Panc1 (cell line): Measurements from ENCODE around the gene TMUB1. TPM values are rescaled to one million over a fixed set of nuclear protein-coding genes. Genes with fewer than 3 reads are reported as not detected.

Experiments
- ATAC-seq: fragments of 200-7000 bp; cut with Tn5 transposase; 2 replicates; pipeline ENCODE4 v1.9.1; 2020; ENCODE audit warnings: mild to moderate bottlenecking, moderate library complexity
- BruUV-seq: library from RNA; stranded (reverse); fragments of 400-500 nt; replicated peaks from 2 replicates; lab custom pipeline; 2021; lab: Mats Ljungman, UMichigan
- CTCF ChIA-PET: fragments of 300-600 bp; sonication (Branson Sonifier 250); formaldehyde crosslinking; loops from one replicate; lab custom pipeline; 2022; ENCODE audit warnings: antibody characterized with exemption; lab: Charles Lee
- POLR2A ChIA-PET: fragments of 300-600 bp; sonication (Branson Sonifier 250); formaldehyde crosslinking; loops from one replicate; lab custom pipeline; 2022; ENCODE audit warnings: antibody characterized with exemption; lab: Charles Lee
- DNase-seq: peaks from one replicate; pipeline ENCODE4 v3.0.0-alpha.2; 2010; ENCODE audit warnings: low read depth, low spot score
- H3K27ac ChIP-seq: 2 replicates; pipeline ENCODE4 v1.5.1; 2011; ENCODE audit warnings: mild to moderate bottlenecking, low read length, inconsistent platforms
- H3K27me3 ChIP-seq: fragments of 200-500 bp; sonication (Bioruptor generic); 2 replicates; pipeline ENCODE4 v1.6.0; 2014; ENCODE audit warnings: low read length, inconsistent platforms; ENCODE audit not compliant: control insufficient read depth, insufficient read depth
- H3K36me3 ChIP-seq: fragments of 200-500 bp; sonication (Bioruptor generic); 2 replicates; pipeline ENCODE4 v1.5.1; 2014; ENCODE audit warnings: inconsistent platforms, mild to moderate bottlenecking, low read length, moderate library complexity; ENCODE audit not compliant: control insufficient read depth, insufficient read depth
- H3K4me1 ChIP-seq: 2 replicates; pipeline ENCODE4 v1.5.1; 2011; ENCODE audit warnings: inconsistent platforms, mild to moderate bottlenecking, low read length, moderate library complexity; ENCODE audit not compliant: control insufficient read depth, insufficient read depth
- H3K4me3 ChIP-seq, 2 experiments: 2 replicates each; pipeline ENCODE4 v1.5.1; 2011 to 2012; ENCODE audit warnings: low read depth in 2 of 2, low read length in 2 of 2, mild to moderate bottlenecking in 2 of 2, inconsistent platforms in 1 of 2, moderate library complexity in 1 of 2
- H3K9me3 ChIP-seq: fragments of 200-500 bp; sonication (Bioruptor generic); 2 replicates; pipeline ENCODE4 v1.5.1; 2014; ENCODE audit warnings: low read depth, mild to moderate bottlenecking, inconsistent platforms, low read length, moderate library complexity; ENCODE audit not compliant: control insufficient read depth, insufficient read depth
- CTCF ChIP-seq: fragments of 450-650 bp; IDR thresholded peaks from 2 replicates; pipeline ENCODE4 v1.5.1; 2017; ENCODE audit warnings: mild to moderate bottlenecking
- POLR2AphosphoS5 ChIP-seq: IDR thresholded peaks from 2 replicates; pipeline ENCODE4 v1.6.1; 2012; ENCODE audit warnings: mild to moderate bottlenecking, low read depth, low read length, moderate library complexity
- REST ChIP-seq, 2 experiments: IDR thresholded peaks; 2 replicates each; pipeline ENCODE4 v1.6.1; 2011 to 2012; ENCODE audit warnings: low read depth in 2 of 2, control low read depth in 1 of 2, low read length in 1 of 2, mild to moderate bottlenecking in 1 of 2, moderate library complexity in 1 of 2; ENCODE audit not compliant: insufficient read depth in 1 of 2
- SIN3A ChIP-seq: IDR thresholded peaks from 2 replicates; pipeline ENCODE4 v1.6.1; 2012; ENCODE audit warnings: low read depth, mild to moderate bottlenecking, low read length, moderate library complexity, borderline replicate concordance; ENCODE audit not compliant: insufficient read depth
- TCF7L2 ChIP-seq: IDR thresholded peaks from 2 replicates; pipeline ENCODE4 v1.6.1; 2011; ENCODE audit warnings: mild to moderate bottlenecking, low read depth, low read length, inconsistent platforms
- in situ Hi-C: cut with HindIII; loops from 2 replicates; pipeline ENCODE4 v1.10.0; 2016; ENCODE audit warnings: low sequenced_read_pairs, low pct_unique_long_range_greater_than_20kb
- intact Hi-C: fragments of 100-400 bp; cut with micrococcal nuclease; formaldehyde crosslinking; loops from one replicate; pipeline ENCODE4 v1.10.0; 2022; ENCODE audit not compliant: unreplicated experiment
- total RNA-seq: library from RNA; stranded (reverse); gene quantifications from one replicate; pipeline ENCODE4 v1.2.1, GENCODE V29; 2021; ENCODE audit not compliant: unreplicated experiment

Gene TMUB1
- total RNA-seq, 1 experiment from 2014 or later = 112 TPM

GRCh38 chr7:151035902-151036301 is 47.4 kb downstream of the TMUB1 start:
- intact Hi-C loops = no loop called here
- BruUV-seq = no TSS peak
- TF ChIP-seq TCF7L2 = no peak
- TF ChIP-seq REST (IDR thresholded peaks at IDR 0.05; ENCODE audit: insufficient read depth in 1 of 2, low read depth in 2 of 2, low read length in 1 of 2) = no peak
- no peak for TF ChIP-seq SIN3A
- TF ChIP-seq CTCF = no peak
- TF ChIP-seq POLR2AphosphoS5 = no peak
- Histone ChIP-seq H3K27me3 (no peaks in the 10 kb centered on the region), H3K4me3 (no peak overlapping the region), H3K4me1 (peaks cover 15% of the 10 kb centered on the region), H3K9me3 (no peaks in the 10 kb centered on the region), H3K36me3 (no peaks in the 10 kb centered on the region), H3K27ac (no peak overlapping the region)
- in situ Hi-C loops = no loop called here
- POLR2A ChIA-PET = no interaction called here
- CTCF ChIA-PET = no interaction called here
- no peak for DNase-seq
- ATAC-seq = no peak

- CTCF ChIA-PET = no interaction called here
- H3K4me3 ChIP-seq = no peak overlapping the region
- POLR2A ChIA-PET = no interaction called here
- ATAC-seq (no peak), DNase-seq (no peak)
- H3K27me3 ChIP-seq = no peaks in the 10 kb centered on the region
- no peak for TF ChIP-seq CTCF
- TF ChIP-seq REST (IDR thresholded peaks at IDR 0.05; ENCODE audit: insufficient read depth in 1 of 2, low read depth in 2 of 2, low read length in 1 of 2) = no peak
- no peak for TF ChIP-seq SIN3A
- no peak for TF ChIP-seq POLR2AphosphoS5
- TF ChIP-seq TCF7L2 = no peak
- no peaks in the 10 kb centered on the region for H3K36me3 ChIP-seq
- no peaks in the 10 kb centered on the region for H3K9me3 ChIP-seq
- no TSS peak for BruUV-seq
- intact Hi-C loops (no loop called here), in situ Hi-C loops (no loop called here)
- H3K4me1 ChIP-seq = peaks cover 15% of the 10 kb centered on the region
- H3K27ac ChIP-seq = no peak overlapping the region
Observed at GRCh38 chr7:151035026-151035717, 48.1 kb downstream of the TMUB1 start.
